Stimulated activated CD4-positive, alpha-beta T cell treated with anti-CD3 and anti-CD28 coated beads, Interleukin-15, amount 100 ng/mL, for 48 hours (primary cell): ENCODE data around the gene GDF11.

Experiments used
- DNase-seq, 2 donors: peaks; one replicate each; pipeline ENCODE4 v3.0.0-alpha.2; 2020; ENCODE audit warnings: low read depth in 2 of 2

The GDF11 gene

DNA sequence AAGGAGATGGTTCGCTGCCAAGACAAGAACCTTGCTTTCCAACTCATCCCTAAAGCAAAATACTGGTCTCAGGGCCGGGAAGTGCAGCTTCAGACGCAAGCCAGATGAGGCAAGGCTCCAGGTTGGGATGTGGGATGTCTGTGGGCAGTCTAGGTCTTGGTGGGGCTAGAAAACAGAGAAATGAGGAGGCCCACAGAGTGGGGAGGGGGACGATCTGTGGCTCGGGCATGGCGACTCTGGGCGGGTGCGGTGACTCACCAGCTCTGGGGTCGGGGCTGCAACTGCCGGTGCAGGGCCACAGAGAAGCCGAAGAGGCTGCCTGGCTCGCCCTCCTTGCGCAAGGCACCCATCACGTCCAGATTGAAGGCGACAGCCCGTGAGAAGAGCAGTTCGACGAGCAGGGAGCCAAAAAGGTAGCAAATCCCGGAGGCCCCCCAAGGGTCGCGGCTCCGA, 35.7 kb upstream of the GDF11 start:
- no peak for DNase-seq

DNA sequence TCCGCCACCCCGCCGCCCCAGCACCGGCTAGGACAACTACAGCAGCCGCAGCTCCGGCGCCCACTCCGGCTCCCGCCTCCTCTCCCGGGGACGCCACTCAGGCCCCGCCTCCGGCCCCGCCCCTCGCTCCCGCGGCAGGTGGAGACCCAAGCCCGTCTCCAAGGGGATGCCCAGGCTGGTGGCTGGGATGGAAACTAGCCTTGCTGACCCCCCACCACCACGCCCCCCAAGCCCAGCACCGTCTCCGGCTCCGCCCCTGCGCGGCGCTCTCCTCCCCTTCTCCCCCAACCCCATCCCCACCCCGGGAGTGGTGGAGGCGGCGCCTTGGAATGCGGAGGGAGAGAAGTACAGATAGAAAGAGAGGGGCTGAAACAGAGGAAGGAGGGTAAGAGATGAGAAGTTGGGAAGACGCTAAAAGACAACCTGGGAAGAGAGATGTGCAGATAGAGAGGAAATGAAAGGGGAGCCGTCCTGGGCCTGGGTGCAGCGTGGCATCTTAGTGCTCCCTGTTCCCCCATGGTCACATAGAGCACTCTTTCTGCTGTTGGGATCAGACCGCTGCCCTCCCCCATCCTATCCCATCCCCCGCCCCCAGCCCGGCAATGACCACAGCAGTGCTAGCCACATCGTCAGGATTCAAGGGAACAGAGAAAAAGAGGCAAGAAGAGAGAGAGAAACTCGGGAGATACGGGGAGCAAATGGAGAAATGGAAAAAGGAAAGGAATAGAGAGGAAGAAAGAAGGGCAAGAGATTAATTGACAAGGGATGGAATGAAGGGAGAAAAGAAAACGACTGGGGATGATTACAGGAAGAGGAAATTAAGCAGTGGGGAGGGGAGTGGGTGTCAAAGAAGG, 34.9 kb upstream of the GDF11 start, which contains the start of gene ITGA7:
TSS of gene ITGA7 (minus strand) at position 64 of the 854 bp plus-strand sequence. CDS start 222 bp downstream, outside the sequence.
- DNase-seq = no peak

DNA sequence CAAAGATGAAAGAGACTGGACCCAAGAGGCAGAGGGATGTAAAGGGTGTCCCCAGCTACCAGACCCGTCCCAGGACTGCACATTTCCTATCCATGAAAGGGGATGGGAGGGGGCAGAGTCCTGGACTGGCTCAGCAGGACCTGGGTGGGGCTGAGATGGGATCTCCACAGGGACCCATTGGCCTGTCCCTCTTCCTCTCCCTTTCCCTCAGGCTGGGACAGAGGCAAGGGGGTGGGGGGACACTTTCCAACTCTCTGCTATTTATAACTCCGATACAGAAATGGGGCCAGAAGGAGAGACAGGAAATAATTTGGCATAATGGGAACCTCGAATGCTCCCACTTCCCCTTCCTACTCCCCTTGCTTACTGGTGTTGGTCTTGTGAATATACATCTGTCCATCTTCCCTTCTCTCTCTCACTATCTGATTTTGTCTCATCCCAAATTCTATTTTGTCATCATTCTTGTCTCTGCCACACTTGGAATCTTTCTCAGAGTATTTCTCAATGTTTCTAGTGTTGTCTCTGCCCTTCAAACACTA, 34.2 kb upstream of the GDF11 start:
- no peak for DNase-seq

DNA sequence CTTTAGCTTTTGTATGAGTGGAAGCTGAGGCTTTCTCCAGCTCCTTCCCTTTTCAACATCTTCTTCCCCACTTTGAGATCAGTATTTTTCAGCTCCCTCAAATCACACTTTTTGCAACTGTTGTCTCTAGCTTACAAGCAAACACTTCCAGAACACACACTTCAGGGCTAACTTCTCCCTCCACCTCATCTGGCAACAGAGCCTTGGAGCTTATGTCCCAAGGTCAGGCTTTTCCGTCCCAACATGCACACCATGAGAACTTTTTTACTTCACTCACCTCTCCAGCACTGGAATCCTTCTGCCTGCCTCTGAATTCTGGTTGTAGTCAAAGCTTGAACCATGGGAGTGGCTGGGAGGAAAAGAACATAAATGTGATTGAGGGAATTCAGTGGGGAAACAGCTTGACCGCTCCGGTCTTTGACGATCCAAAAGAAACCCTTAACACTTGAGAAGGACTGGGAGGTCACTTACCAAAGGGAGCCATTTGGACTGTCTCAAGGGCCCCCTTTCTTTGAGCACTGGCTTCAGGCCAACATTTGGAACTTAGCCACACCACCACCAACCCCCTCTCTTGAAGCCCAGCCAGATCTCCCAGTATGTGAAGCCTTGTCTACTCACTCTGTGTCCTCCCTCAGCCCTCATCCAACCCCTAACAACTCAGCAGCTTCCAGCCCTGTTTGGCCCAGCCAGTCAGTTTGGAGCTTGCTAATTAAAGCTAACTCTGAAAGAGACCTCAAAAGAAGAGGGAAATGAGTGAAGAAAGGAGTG, 31.0 kb upstream of the GDF11 start:
- DNase-seq = no peak

DNA sequence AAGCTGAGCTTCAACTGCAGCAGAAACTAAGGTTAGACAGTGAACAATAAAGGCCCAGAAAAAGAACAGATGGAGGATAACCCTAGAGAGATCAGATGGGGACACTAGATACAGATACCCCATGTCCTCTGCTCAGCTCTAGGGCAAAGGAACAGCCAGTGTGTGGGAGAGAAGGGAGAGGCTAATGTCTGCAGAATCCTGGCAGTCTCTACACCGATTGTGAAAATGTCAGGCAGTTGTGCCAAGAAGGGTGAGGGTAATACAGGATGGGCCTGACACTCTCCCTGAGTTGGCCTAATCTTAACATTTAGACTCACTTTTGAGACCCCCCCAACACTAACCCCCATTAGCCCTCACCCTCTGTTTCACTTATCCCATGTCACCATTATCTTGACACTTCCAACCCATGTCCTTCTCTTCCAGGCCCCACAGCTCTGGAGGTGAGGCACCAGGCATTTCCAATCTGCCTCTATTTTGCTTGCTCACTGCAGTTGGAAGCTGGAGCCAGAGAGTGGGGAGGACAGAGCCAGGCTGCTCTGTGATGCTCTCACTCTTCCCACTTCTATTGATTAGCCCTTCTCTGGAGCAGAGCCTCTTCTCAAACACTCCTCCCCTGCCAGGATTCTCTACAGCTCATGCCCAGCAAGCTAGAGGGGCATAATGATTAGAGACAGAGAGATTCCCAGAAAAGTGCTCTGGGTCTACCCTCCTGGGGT, 30.1 kb upstream of the GDF11 start:
- DNase-seq = no peak

DNA sequence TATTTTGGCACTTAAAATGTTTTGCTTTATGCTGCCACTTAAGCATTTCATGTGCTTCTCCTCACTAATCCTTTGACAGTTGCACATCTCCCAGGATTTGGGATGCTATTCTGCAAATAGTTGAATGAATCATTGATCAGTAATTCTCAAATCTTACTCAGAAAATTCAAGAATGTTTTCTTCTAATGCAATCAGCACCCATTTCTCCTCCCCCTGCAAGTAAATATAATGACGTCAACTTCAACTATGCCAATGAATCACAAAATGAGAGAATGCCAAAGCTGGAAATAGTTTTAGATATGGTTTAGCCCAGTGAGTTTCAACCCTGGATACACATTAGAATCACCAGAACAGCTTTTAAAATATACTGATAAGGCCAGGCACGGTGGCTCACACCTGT, 29.2 kb upstream of the GDF11 start:
- no peak for DNase-seq

DNA sequence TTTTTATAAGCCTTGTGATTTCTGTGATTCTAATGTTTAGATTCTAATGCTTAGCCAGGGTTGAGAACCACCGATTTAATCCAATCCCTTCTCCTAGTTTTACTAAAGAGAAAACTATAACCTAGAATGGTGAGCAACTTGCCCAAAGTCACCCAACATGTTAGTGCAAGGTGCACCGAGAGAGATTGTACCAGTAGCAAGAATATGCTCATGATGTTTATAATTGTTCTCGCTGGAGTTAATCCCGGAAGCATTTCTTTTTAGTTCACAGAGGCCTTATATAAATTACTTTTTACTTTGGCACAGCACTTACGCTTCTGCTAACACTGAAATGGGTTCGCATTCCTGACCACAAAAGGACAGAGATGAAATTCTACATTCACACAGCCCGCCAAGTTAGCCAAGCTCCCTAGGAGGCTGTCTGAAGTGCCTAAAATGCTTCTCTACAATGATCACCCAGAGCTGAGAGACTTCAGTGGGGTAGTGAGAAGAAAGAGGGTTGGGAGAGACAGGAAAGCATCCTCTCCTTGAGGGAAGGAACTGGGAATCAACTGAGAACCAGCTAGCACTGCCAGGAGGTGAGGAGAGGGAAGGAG, 27.7 kb upstream of the GDF11 start:
- DNase-seq = no peak

DNA sequence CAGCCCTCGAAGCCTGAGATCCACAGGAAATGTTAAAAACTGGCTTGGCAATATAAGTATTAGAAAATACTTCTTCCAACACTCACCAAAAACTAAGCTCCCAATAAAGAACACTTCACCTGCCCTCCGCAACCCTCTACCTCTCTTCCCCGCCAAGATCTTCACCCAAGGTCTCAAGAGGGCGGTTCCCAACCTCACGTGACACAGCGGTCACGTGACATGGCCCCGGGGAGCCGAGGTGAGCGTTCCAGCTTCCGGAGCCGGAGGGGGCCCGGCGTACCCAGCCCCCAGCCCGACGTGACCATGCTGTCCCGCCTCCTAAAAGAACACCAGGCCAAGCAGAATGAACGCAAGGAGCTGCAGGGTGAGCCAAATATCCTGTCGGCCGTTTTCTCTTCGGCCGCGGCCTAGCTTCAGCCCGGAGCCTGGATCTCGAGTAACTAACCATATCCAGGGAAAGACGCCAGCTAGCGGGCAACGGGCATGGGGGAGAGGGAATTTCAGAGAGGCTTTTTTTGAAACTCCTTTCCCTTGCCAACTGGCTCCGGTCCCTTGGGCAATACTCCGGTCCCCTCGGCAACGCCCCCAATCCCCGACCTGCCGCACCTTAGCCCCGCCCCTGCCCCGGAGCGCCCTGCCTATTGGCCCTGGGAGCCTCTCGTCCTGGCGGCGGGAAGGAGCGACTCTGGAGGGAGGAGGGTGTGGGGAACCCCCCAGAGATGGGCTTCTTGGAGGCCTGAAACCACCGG, 26.9 kb upstream of the GDF11 start, which contains the start of gene BLOC1S1:
TSS of gene BLOC1S1 (plus strand) at position 214 of the 749 bp plus-strand sequence. CDS start at position 220, 6 bp downstream.
- DNase-seq = peak; percentile 88 to 95

DNA sequence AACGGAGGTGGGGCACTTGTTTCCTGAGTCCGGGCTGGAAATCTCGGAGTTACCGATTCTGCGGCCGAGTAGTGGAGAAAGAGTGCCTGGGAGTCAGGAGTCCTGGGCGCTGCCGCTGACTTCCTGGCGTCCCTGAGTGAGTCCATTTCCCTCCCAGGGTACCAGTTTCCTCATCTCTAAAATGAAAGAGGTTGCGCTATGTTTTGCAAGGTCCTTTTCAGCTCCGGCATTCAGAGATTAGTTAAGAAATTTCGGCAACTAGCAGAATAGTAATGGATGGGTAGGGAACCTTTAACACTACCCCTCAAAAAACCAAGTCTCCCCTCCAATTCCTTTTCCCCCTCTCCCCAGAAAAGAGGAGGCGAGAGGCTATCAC, 26.4 kb upstream of the GDF11 start:
- DNase-seq = no peak

DNA sequence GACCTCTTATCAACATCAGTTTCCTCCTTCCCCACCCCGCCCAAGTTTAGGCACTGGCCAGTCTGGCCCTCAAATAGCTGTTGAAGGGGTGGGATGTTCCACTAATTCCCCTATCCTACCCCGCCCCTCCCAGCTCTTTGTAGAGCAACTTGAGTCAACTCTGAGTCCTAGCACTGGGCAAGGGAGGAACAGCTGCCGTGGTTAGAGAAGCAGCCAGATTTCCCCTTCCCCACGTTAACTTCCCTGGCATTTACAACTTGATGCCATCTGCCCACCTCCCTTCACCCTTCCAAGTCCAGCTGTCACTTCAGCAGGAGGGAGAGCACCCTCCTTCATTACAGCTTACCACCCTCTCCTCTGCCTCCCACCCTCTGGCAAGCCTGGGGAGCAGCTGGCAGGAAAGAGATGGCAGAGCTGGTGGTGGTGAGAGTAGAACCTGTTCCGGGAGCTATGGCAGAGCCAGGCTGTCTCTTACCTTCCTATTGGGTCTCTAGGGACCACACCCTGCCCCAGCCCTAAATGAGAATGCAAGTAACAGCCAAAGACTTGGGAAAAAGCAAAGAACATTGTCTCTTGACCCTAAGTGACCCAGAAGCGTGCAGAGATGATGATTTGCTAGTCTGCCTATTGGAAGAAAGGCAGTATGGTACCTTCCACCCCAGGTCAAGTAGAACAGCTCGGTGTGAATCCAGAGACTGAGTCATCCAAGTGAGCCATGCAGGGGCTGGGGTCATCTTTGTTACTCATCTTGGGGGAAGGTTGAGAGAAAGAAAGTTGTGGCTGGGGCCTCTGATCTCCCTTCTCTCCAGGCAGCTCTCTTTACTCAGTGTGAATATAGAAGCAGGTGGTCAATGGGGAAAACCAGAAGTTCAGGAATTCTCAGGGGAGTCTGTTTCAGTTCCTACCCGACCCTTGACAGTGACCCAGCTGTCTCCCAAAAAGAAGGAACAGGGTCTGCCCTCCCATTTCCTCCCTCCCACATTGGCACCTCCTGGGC, 25.6 kb upstream of the GDF11 start:
- DNase-seq = no peak

DNA sequence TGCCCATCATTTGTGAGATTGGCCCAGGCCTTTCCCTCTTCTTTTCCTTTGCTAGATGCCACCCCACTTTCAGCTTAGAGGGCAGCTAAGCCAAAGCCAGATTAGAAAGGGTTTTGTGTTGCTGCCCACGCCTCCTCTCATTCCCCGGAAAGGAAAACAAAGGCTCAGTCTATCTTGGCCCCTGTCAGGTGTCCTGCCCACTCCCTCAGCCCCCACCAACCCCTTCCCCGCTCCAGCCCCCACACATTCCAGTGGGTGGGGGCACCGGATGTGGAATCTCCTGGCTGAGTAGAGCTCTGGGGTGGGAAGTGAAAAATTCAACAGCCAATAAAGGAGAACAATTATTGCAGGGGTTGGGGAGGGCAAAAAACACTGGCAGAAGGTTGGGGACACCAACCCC, 24.9 kb upstream of the GDF11 start:
- no peak for DNase-seq

DNA sequence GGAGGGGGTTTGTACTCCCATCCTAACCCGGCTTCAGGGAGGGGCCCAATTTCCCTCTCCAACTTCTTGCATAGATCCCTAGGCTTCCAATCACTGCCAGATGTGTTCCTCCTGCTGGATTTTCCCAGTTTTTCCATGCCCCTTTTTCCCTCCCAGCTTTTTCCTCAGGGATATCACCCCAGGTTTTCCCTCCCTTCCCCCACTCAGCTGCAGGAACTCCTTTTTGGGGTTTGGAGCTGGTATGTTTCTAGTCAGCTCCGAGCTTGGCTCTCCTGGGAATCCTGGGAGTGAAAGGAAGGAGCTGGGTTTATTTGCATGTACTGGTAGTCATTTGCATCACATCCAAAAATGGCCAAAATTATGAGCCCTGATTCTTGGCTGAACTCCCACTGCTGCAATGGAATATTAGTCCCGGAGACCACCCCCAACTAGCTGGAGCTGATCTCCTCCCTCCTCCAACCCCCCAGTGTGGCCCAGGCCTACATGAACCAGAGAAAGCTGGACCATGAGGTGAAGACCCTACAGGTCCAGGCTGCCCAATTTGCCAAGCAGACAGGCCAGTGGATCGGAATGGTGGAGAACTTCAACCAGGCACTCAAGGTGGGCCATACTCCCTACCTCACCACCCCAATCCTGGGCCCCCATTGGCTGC, 24.2 kb upstream of the GDF11 start:
- DNase-seq = no peak

DNA sequence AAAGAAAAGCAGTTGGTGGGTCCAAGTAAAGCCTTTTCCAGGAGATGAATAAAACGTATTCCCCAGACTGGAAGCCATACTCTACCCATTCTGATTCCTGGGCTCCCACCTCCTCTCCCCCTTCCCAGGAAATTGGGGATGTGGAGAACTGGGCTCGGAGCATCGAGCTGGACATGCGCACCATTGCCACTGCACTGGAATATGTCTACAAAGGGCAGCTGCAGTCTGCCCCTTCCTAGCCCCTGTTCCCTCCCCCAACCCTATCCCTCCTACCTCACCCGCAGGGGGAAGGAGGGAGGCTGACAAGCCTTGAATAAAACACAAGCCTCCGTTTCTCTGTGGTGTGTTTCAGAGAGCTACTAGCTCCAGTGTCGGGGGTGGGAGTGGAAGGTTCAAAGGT, 23.6 kb upstream of the GDF11 start:
- no peak for DNase-seq

DNA sequence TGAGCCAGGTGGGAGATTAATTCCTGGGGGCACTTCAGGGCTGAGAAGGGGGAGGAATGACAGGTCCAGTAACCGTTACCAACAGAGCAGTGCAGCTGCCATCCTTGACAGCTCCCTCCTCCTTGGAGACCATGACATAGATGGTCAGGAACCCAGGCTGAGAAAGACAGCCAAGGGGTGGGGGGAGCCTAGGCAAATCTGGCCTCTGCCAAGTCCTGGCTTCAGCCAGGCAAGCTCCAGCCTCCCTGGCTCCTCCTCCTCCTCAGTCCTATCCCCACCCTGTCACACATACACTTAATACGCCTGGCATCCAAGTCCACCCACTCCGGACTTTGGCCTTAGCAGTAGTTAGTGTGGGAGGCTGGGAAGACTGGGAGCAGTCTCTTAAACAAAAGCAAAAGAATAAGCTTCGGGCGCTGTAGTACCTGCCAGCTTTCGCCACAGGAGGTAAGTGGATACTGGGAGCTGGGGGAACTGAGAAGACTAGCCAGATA, 22.8 kb upstream of the GDF11 start, which contains the start of gene RDH5:
TSS of gene RDH5 (plus strand) at position 323 of the 494 bp plus-strand sequence. CDS start 792 bp downstream, outside the sequence.
- DNase-seq = no peak

DNA sequence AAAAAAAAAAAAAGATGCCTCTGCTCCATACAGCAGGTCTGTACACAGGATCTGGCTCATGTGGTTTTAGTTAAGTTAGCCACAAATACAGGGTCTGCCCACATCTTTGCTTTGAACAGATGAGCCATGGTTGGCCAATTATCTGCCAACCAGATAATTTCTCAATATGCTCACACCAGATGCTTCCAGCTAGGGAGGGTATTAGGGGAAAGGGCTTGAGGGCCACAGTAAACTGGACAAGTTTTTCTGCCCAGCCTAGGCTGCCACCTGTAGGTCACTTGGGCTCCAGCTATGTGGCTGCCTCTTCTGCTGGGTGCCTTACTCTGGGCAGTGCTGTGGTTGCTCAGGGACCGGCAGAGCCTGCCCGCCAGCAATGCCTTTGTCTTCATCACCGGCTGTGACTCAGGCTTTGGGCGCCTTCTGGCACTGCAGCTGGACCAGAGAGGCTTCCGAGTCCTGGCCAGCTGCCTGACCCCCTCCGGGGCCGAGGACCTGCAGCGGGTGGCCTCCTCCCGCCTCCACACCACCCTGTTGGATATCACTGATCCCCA, 22.0 kb upstream of the GDF11 start:
- no peak for DNase-seq

DNA sequence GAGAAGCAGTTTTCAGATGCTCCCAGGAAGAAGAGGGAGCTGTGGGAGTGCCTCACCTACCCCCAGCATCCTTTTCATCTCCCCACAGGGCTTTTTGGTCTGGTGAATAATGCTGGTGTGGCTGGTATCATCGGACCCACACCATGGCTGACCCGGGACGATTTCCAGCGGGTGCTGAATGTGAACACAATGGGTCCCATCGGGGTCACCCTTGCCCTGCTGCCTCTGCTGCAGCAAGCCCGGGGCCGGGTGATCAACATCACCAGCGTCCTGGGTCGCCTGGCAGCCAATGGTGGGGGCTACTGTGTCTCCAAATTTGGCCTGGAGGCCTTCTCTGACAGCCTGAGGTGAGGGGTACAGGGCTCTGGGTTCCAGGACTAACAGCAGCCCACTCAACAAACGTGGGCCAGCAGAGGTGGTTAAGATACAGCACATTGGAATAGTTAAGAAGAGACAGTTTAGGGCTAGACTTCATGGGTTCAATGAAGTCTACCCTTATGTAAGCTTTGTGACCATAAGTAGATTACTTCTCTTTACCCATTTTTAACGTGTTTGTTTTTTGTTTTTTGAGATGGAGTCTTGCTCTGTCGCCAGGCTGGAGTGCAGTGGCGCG, 21.2 kb upstream of the GDF11 start:
- no peak for DNase-seq

DNA sequence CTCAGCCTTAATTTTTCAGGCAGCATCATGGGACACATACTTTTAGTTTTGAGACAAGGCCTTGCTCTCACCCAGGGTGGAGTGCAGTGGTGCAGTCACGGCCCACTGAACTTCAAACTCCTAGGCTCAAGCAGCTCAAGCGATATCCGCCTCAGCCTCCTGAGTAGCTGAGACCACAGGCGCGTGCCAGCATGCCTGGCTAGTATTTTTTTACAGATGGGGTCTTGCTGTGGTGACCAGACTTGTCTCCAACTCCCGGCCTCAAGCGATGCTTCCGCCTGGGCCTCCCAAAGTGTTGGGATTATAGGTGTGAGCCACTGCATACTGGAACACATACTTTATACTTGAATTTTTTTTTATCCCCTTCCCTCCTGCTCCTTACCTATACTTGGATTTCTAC, 20.0 kb upstream of the GDF11 start:
- DNase-seq = no peak
